NCI-H2081 treated with DMSO at 0.1 percent for 48 hours (cell line): ENCODE measurements around the gene TRIM39.
A peak's percentile ranks its signal among the peaks of the same experiment; 100 is the strongest.

Experiments used
- DNase-seq: peaks from one replicate; lab custom pipeline; 2025; lab: John Stamatoyannopoulos, UW

TRIM39 gene

DNA sequence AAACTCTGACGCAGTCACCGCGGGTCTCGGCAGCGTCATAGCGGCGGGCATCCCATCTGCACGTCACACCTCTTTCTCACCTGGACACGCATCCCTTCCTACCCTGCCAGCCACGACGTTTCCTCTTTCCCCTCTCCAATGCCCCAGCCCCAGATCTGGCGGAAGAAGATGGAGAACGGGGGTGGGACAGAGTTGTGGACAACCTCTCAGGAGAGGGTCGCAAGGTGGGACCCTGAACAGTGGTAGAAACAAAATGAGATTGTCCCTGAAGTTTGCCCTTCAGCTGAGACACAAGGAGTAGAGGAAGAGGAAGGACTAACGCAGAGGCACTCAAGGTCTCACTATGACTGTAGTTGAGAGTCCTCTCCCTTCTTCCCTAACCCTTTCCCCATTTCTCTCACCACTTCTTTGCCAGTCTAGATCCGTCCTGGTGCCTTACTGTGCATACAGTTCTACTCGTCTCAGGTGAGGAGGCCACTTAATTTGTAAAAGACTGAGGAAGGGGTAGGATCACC lies 562 bp downstream of the TRIM39 start:
- no peak for DNase-seq

DNA sequence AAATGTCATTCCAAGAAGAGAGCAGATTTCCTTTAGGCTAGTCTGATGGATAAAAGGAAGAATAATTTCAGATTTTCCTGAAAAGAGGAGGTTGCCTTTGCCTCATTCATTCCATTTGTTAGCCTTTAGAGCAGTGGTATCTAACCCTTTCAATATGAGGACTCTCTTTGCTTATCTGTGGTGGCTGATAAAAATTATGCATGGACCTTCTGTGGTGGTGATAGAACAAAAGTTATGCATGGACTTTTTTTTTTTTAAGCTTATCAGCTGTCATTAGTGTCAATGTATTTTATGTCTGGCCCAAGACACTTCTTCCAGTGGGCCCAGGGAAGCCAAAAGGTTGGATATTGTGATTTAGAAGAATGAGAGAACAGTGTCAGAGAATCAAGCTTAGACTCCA lies 1.7 kb downstream of the TRIM39 start:
- DNase-seq = no peak

DNA sequence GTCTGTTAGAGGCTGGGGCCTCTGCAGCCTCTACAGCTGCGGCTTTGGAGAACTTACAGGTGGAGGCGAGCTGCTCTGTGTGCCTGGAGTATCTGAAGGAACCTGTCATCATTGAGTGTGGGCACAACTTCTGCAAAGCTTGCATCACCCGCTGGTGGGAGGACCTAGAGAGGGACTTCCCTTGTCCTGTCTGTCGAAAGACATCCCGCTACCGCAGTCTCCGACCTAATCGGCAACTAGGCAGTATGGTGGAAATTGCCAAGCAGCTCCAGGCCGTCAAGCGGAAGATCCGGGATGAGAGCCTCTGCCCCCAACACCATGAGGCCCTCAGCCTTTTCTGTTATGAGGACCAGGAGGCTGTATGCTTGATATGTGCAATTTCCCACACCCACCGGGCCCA lies 2.6 kb downstream of the TRIM39 start:
- no peak for DNase-seq

DNA sequence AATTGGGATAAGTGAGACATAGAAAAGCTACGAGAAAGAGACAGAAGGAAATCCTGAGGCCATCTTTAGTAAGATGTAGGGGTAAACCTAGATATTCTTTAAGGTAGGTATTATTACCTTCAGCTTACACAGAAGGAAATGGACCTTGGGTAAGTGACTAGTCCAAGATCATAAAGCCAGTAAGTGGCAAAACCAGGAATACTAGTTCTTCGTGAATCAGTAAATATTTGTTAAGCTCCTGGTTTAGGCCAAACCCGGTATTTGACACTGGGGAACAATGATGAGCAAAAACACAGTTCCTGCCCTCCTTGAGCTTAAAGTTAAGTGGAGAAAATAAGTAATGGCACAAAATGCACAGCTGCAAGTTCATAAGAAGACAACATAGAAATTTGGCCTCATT lies 5.3 kb downstream of the TRIM39 start:
- DNase-seq = no peak

DNA sequence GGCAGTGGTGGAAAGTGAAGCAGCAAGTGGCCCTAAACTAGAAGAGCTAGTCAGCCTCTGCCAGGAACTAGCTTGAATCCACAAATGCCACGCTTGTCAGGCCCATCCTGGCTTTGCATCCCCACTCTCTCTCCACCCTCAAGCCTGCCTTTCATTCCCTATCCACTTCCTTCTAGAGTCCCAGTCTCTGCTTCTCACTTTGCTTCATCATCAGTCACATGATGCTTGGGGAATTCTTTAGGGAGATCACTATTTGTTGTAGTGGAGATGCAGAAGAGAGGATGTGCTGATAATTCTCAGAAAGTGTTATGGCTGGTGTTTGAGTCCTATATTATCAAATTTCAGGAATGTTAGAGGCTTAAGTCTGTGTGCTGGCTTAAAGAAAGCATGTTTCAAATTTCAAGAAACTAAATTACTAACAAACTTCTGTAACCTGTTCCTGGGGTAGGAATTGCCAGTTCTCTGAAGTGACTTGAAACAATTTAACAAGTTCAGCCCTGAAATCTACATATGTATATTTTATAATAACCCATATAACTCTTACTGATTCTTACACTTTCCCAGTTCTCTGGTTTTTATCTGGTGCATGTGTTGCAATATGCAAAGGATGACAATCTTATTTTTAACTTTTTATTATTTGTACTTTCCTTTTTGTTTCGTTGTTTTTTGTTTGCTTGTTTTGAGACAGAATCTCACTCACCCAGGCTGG lies 7.5 kb downstream of the TRIM39 start:
- DNase-seq = no peak

DNA sequence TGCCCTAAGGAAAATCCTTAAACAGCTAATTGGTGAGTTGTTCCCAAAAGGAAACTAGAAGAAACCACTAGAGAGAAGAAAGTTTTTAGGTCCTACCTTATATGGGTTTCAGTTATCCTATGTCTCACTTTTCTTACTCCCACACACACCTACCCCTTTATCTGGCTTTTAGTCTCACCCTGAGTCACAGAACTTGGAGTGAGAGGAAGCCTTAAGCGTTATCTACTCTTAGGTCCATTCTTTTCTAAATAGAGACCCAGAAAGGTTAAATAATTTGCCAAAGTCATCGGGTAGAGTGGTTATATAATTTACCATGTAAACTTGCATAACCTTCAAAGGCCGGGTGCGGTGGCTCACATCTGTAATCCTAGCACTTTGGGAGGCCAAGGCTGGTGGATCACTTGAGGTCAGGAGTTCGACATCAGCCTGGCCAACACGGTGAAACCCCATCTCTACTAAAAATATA lies 13.9 kb downstream of the TRIM39 start:
- no peak for DNase-seq

DNA sequence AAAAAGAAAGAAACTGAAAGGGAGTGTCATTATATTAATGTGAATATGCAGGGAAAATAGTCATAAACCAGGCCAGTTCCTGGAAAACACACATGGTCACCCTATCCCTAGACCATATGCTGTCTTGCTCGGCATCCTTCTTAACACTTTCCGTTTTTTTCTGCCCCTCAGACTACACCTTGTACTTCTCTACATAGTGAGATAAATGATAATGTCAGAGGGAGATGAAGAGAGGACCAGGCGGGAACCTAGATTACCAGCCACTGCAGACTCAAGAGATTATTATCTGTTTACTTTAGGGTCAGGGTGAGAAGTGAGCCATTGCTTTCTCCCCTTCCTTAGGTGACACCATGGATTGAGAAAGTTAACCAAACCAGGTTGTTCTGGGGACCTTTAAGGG lies 14.5 kb downstream of the TRIM39 start:
- no peak for DNase-seq

DNA sequence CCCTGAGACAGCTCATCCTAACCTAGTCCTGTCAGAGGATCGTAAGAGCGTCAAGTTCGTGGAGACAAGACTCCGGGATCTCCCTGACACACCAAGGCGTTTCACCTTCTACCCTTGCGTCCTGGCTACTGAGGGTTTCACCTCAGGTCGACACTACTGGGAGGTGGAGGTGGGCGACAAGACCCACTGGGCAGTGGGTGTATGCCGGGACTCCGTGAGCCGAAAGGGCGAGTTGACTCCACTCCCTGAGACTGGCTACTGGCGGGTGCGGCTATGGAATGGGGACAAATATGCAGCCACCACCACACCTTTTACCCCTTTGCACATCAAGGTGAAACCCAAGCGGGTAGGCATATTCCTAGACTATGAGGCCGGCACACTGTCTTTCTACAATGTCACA lies 15.0 kb downstream of the TRIM39 start:
- no peak for DNase-seq

DNA sequence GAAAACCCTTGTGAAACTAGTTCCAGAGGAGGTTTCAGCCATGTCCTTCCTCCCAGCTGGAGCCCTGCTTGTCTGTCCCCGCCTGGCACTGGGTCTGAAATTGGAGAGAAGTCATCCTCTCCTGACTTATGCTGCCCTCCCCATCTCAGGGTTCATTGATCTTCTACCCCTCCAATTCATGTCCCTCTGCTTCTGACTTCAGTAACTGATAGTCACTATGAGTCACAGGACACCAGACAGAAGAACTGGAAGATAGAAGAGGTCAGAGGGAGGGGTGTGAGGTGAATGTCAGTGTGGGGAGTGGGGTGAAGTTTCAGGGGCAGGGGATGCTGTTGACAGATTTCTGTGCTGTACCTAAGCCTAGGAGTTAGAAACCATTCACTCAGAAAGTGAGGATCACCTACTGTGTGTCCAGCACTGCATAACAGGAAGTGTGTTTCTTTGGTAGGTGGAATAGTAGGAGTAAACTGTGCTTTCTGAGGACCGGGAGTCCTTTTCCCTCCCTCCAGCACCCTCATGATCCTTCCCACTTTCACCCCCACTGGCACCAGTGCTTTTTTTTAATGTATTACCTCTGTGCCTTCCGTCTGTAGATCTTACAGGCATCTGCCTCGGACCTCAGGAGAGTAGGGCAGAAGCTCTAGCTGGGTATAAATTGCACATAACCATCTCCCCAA lies 17.6 kb downstream of the TRIM39 start:
- DNase-seq = no peak

DNA sequence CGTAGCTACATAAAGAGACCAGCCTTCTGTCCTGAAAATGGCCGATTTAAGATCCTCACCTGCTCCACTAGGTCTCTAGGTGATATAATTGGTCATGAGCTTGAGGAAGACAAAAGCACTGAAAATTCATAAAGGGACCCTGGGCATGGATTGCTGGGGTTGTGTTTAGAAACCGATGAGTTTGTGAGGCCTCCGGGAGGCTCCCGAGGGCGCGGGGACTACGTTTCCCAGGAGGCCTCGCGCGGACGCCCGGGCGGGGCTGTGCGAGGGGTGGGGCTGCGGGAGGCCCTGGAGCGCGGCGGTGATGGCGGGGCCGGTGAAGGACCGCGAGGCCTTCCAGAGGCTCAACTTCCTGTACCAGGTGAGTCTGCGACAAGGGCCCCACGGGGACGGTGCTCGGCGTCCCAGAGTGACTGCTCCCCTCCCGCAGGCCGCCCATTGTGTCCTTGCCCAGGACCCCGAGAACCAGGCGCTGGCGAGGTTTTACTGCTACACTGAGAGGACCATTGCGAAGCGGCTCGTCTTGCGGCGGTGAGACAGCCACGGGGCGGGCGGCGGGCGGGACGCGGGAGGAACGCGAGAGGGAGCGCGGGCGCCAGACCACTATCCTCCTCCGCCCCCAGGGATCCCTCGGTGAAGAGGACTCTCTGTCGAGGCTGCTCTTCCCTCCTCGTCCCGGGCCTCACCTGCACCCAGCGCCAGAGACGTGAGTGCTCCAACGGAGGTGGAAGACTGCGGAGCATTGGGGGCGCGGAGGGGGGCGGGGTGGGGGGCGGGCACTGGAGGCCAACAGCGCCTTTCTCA lies 18.3 kb downstream of the TRIM39 start, which contains the start of gene RPP21:
TSS of gene RPP21 (plus strand) at position 289 of the 804 bp plus-strand sequence. CDS start at position 305, 16 bp downstream.
- DNase-seq = peak; percentile 32

DNA sequence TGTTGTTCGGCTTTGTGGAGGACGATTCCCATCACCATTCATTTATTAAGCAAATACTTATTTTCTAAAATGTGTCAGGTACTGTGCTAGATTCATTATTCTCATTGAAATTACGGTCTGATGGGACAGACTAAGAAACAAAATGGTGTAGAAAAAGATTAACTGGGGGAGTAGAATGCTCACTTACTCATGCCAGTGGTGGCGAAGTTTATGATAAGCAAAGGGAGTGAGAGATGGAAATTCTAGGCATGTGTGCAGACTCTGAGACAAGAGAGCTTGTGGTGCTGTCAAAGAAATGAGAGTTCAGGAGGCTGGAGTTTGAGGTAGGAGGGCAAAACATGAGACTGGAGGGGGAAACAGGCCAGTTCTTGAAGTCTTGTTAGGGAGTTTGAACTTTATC lies 19.1 kb downstream of the TRIM39 start:
- no peak for DNase-seq

DNA sequence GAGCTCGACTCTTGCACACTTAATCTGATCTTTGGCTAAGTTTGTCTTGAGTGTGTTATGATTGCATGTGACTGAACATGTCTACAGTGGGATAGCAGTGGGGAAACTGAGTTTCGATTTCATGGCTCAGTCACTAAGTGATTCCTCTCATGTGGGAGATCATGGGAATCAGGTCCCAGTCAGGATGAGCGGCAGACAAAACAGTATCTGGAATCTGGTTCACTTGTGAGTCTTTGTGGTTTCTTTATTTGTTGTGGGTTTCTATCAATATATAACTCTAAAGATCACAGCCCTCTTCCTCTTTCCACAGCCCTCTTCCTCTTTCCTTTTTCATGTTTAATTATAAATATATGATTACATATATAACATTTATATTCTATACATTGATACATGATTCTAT lies 22.2 kb downstream of the TRIM39 start:
- no peak for DNase-seq

DNA sequence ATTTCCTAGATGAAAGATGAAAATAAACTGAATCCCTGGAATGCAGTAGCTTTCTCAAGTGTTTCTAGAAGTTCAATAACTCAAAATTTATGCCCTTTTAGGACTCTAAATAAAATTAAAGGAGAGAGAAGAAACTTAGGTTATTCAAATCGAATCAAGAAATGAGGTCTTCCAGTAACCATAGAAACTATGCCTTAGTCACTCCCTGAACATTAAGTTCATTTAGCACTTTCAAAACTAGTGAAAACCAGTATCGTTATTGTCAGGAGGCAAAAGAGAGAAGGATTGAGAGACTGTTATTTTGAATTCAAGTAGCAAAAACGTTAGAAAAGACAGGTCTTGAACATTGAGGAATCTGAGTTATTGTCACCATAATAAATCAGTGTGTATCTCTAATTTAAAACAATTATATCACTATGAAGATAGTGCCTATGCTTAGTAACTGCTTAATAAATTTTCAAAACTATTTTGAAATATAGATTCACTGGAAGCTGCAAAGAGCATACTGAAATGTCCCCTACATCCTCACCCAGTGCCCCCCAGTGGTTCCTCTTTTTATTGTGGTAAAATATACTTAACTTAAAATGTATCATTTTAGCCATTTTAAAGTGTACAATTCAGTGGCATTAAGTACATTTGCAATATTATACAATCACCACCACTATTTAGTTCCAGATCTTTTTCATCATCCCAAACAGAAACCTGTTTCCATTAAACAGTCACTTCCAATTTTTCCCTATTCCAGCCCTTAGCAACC lies 22.9 kb downstream of the TRIM39 start:
- no peak for DNase-seq

DNA sequence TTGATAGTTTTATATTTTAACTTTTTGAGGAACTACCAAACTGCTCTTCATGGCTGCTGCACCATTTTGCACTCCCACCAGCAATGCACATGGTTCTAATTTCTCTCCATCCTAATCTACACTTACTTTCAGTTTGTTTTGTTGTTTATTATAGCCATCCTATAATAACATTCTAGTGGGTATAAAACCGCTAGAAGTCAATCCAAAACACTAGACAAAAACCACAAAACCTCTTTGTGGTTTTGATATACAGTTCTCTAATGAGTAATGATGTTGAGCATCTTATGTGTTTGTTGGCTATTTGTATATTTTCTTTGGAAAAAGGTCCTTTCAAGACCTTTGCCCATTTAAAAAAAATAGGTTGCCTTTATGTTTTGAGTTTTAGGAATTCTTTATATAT lies 23.8 kb downstream of the TRIM39 start:
- DNase-seq = no peak

DNA sequence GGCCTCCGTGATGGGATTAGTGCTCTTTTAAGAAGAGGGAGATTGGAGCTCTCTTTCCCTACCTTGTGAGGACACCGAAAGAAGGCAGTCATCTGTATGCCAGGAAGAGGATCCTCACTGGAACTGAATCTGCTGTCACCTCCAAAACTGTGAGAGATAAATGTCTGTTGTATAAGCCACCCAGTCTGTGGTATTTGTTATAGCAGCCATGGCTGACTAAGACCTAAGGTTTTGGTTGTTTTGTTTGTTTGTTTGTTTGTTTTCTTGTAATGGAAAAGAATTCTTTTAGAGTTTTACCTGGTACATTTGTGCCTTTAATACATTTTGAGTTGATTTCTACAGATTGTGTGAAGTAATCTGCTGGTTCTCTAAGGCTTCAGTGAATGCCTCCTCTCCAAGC lies 25.8 kb downstream of the TRIM39 start:
- DNase-seq = no peak

DNA sequence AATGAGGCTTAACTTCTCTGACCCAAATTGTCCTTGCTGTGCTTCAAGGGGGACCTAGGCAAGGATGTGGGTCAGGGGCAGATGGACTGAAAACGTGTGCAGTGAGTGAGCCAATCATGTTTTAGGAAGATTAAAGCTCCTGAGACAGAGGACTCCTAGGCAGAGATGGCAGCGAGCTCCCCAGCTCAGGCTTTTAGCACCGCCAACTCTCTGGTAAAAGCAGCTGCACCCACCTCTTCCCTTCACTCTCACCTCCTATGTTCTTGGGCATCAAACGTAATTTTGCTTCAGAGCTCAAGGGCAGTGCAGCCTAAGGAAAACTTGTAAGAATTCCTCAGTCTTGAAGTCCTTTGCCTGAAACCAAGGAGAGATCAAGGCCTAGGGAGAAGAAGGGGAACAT lies 28.6 kb downstream of the TRIM39 start:
- no peak for DNase-seq

DNA sequence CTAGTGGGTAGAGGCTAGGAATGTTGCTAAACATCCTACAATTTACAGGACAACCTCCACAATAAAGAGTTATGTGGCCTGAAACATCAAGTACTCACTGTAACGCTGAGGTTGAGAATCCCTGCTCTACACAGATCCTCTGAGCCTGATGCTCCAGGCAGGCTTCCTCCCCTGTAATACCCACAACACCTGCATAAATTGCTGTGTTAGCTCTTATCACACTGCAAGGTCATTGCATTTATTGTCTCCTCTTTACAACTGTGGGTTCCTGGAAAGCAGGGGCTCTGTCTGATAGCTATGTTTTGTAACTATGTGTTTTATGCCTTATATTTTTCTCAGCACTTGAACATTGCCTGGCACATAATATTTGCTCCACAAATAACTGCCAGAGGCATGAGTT lies 29.8 kb downstream of the TRIM39 start:
- DNase-seq = no peak

DNA sequence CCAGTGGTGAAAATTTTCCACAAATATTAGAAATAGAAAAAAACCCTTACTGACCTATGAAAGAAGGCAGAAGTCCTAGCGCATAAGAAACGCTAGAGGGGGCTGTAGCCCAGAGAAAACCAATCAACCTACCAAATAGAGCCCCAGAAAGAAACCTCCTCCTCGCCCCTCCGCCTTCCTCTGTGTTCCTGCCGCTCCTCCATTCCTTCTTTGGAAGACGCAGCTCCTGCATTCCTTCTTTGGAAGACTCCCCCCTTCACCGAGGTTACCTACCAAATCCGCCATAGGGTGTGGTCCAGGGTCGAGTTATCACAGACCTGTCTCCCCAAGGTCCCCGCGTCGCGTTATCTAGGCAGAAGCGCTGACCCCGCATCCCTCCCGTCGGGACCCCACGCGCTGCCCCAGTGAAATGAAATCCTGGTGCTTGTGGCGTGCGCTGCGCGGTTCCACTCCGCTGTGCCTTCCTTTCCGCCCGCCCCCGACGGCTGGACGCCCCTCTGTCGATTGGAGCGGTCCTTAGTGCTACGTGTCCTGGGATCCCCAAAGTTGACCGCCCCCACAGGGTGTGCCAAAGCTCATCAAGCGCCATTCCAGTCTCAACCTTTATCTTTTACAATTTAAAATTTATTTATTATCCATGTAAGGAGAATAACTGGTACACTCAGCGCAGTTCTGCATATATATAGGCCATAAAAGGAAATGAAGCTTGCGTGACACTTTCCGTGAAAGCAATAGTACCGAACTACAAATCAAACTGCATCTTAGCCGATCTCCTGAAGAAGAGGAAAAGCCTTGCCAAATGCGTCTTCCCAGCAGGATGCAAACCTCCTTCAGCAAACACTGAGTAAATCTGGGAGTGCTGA lies 31.2 kb downstream of the TRIM39 start:
- DNase-seq = peak; percentile 36

DNA sequence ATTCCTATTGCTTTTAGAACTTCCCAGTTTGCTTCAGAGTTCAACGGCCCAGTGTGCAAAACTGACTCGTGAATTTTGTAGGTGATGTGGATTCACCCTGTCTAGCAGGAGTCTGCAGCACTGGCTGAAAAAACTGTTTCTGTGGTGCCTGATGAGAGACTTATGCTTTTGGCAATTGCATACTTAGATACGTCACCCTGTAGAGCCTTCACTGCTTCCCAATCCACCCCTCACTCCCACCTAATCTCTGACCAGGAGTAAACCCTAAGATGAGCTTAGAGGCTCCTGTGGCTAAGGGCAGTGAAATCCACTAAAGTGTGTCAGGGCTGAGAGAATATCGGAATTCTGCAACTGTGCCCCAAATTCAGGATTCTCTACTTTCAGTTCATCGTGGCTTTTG lies 32.5 kb downstream of the TRIM39 start:
- DNase-seq = no peak

DNA sequence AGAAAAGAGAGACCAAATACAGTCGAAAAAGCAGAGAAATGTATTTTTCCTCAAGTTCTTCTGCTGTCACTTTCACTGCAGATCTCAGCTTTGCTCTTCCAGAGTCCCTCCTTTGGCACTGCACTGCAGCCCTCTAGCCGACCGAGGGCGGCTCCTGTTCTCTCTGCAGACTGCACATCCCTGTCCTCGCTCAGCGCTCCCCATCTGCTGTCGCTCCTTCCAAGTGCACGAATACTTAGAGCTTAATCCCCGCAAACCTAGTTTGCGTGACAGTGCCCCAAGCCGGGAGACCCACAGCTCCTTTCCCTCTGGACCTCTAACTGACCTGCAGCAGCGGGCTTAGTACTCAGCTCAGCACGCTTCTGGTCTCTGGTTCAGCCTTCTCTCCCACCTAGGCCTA lies 33.4 kb downstream of the TRIM39 start:
- DNase-seq = no peak

DNA sequence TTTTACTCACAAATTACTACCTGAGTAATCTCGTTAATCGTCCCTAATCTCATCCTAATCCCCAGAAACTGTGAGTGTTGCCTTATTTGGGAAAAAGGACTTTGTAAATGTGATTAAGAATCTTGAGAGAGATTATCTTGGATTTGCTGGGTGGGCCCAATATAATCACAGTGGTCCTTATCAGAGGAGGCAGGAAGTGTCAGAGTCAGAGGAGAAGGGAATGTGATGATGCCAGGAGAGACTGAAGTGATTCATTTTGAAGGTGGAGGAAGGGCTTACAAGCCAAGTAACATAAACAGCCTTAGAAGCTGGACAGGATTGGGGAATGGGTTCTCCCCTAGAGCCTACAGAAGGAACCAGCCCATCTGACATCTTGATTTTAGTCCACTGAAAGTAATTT lies 34.9 kb downstream of the TRIM39 start:
- DNase-seq = no peak
